Karpas-422 (cell line): Measurements from ENCODE around the gene DLG1. TPM values are rescaled to one million over a fixed set of nuclear protein-coding genes. Genes with fewer than 3 reads are reported as not detected.
A peak's percentile ranks its signal among the peaks of the same experiment; 100 is the strongest.

Experiments used
- DNase-seq: peaks from one replicate; pipeline ENCODE4 v3.0.0-alpha.2; 2015
- H2AFZ ChIP-seq: fragments of 200-600 bp; sonication (generic); 2 replicates; pipeline ENCODE4 v1.6.1; 2014; ENCODE audit warnings: antibody characterized with exemption, low read length, mixed read lengths
- H3K27ac ChIP-seq: fragments of 200-600 bp; sonication (generic); 2 replicates; pipeline ENCODE4 v1.5.1; 2014; ENCODE audit warnings: mild to moderate bottlenecking, low read length, moderate library complexity
- H3K27me3 ChIP-seq: fragments of 200-600 bp; sonication (generic); 2 replicates; pipeline ENCODE4 v1.6.1; 2014; ENCODE audit warnings: low read length, mixed read lengths
- H3K36me3 ChIP-seq: fragments of 200-600 bp; sonication (generic); 2 replicates; pipeline ENCODE4 v1.6.1; 2014; ENCODE audit warnings: low read length, mixed read lengths; ENCODE audit not compliant: insufficient read depth
- H3K4me1 ChIP-seq: fragments of 200-600 bp; sonication (generic); 2 replicates; pipeline ENCODE4 v1.6.1; 2014; ENCODE audit warnings: mild to moderate bottlenecking, low read length, mixed read lengths
- H3K4me2 ChIP-seq: fragments of 200-600 bp; sonication (generic); 2 replicates; pipeline ENCODE4 v1.6.1; 2014; ENCODE audit warnings: low read length, low read depth, mild to moderate bottlenecking; ENCODE audit not compliant: poor library complexity, severe bottlenecking
- H3K4me3 ChIP-seq: fragments of 200-600 bp; sonication (generic); 2 replicates; pipeline ENCODE4 v1.5.1; 2014; ENCODE audit warnings: mild to moderate bottlenecking, antibody characterized with exemption, low read length, mixed read lengths
- H3K79me2 ChIP-seq: fragments of 200-600 bp; sonication (generic); 2 replicates; pipeline ENCODE4 v1.6.1; 2014; ENCODE audit warnings: mild to moderate bottlenecking, low read length, mixed read lengths
- H3K9ac ChIP-seq: fragments of 200-600 bp; sonication (generic); 2 replicates; pipeline ENCODE4 v1.6.0; 2014; ENCODE audit warnings: low read length
- H3K9me2 ChIP-seq: fragments of 200-600 bp; sonication (generic), shearing (Covaris generic); replicated peaks from 2 replicates; pipeline ENCODE4 v1.6.0; 2014; ENCODE audit warnings: mild to moderate bottlenecking, low read length, moderate library complexity; ENCODE audit not compliant: insufficient read depth
- H3K9me3 ChIP-seq: fragments of 300-700, 200-600 bp; sonication (generic); 2 replicates; pipeline ENCODE4 v1.6.1; 2014; ENCODE audit warnings: low read length, mixed read lengths
- H4K20me1 ChIP-seq: fragments of 200-600 bp; sonication (generic); 2 replicates; pipeline ENCODE4 v1.6.1; 2014; ENCODE audit warnings: mild to moderate bottlenecking, antibody characterized with exemption, low read length, low read depth; ENCODE audit not compliant: insufficient read depth
- total RNA-seq: library from RNA; depleted of rRNA; stranded (reverse); fragments of >200 nt; shearing (Covaris generic); gene quantifications from 2 replicates; pipeline ENCODE4 v1.2.3, GENCODE V29; 2014; ENCODE audit warnings: low replicate concordance

The DLG1 gene
- total RNA-seq, 1 experiment from 2014 or later = 92.6 TPM

DNA sequence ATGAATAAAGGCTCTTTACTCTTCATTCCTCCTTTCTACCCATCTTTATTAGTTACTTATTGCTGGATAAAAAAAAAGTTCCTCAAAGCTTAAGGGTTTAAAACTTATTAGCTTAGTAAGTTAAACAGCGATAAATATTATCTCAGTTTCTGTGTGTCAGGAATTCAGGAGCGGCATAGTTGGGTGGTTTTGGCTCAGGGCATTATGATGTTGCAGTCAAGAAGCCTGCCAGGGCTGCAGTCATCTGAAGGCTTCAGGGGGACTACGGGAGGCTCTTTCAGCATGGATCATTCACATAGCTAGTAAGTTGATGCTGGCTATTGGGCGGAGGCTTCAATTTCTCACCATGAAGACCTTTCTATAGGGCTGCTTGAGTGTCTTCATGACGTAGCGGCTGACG is 1.9 kb upstream of the DLG1 start:
- Histone ChIP-seq H3K9me3 (no peaks in the 10 kb centered on the region), H3K79me2 (peaks cover 25% of the 10 kb centered on the region), H2AFZ (no peak overlapping the region), H3K27ac (no peak overlapping the region), H3K9me2 (no peaks in the 10 kb centered on the region), H4K20me1 (peaks cover 8% of the 10 kb centered on the region; the same call in 1 of the 2 replicates), H3K4me3 (no peak overlapping the region), H3K4me2 (no peak overlapping the region), H3K4me1 (peaks cover 30% of the 10 kb centered on the region), H3K9ac (no peak overlapping the region), H3K36me3 (peaks cover 9% of the 10 kb centered on the region; the same call in 1 of the 2 replicates), H3K27me3 (no peaks in the 10 kb centered on the region)
- no peak for DNase-seq

DNA sequence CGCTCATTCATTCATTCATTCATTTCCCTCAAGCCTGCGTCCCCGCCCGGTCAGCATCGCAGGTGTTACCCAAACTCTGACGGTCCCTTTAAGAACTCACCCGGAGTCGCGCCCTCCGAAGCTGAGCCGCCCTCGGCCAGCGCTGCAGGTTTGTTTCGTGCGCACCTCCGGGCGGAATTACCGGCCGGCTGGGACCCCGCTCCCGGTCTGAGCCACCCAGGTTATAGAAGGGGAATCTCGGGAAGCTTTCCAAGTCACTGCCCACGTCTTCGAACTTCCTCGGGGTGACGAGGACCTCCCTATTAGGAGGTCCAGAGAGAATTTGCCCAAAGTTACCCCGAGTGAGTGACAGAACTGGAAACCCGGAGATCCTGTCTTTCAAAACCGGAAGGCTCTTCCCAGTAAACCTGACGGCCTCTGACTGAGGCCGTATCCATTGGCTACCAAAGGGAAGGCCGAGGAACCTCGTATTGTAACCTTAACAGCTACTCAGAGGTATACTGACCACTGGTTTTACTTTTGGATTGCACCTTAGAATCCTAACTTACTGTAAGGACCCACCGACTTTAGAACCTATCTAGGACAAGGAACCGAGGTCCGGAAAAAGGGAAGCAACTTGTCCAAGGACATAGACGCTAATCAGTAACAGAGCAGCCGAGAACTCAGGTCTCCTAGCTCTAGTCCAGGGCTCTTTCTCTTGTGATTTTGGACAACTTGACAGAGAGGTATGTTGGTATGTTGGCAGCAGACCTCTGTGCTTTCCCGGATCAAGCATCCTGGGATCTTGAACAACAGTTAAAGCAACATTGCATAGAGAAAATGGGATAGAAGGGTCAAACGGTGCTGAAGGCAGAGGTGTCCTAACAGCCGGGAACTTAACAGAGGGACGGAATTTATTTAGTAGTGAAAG is 788 bp upstream of the DLG1 start:
- Histone ChIP-seq H3K9ac (peak overlapping the region; percentile 87), H3K36me3 (peaks cover 17% of the 10 kb centered on the region; the same call in 1 of the 2 replicates), H2AFZ (peak overlapping the region; percentile 99), H3K27me3 (no peaks in the 10 kb centered on the region), H3K79me2 (peaks cover 37% of the 10 kb centered on the region), H3K9me3 (no peaks in the 10 kb centered on the region), H3K4me1 (peaks cover 36% of the 10 kb centered on the region), H3K9me2 (no peaks in the 10 kb centered on the region), H3K27ac (no peak overlapping the region), H3K4me2 (peak overlapping the region; percentile 87), H4K20me1 (peaks cover 8% of the 10 kb centered on the region; the same call in 1 of the 2 replicates), H3K4me3 (peak overlapping the region; percentile 73)
- DNase-seq = no peak

DNA sequence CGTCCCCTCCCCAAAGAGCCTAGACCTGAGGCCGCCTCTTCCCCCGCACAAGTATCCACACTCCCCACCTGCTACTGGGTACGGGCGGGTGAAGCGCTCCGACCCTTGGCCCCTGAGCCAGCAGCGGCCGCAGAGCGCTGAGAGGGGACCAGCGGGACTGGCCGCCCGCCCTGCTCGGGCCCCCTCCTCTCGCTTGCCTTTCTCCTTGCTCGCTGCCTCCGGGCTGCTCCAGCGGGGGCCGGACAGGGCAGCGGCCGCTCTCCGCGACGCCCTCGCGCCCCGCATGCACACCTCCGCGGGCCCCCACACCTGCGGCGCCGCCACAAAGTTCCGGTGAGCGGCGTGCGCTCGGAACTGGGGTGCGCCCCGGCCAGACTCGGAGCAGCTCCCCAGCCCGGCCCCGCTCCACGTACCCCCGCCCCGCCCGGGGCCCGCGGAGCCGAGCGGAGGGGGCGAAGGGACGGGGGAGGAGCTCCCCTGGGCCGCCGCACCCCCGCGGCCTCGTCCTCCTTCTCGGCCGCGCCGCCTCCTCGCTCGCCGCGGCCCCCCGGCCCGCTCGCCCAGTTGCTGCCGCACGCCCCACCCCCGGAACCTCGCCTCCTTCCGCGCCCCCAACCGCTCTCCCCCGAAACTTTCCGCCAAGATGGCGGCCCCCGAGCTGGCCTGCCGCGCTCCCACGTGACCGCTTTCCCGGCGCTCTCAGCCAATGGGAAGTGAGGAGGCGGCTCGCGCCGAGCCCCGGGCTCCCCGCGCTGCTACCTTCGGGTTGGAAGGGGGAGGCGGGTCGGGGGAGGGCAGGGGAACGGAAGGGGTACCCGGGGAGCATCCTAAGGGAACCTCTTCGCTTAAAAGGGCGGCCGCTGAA is 704 bp downstream of the DLG1 start:
- H3K9me3 ChIP-seq = no peaks in the 10 kb centered on the region
- H4K20me1 ChIP-seq = peaks cover 8% of the 10 kb centered on the region; the same call in 1 of the 2 replicates
- H3K36me3 ChIP-seq = peaks cover 32% of the 10 kb centered on the region; the same call in 1 of the 2 replicates
- DNase-seq = peak; percentile 98
- H3K4me1 ChIP-seq = peaks cover 45% of the 10 kb centered on the region
- peak overlapping the region; percentile 87 for H3K9ac ChIP-seq
- H3K79me2 ChIP-seq = peaks cover 52% of the 10 kb centered on the region
- peak overlapping the region; percentile 73 for H3K4me3 ChIP-seq
- H3K27ac ChIP-seq = peak overlapping the region; percentile 63
- H3K9me2 ChIP-seq = no peaks in the 10 kb centered on the region
- H3K4me2 ChIP-seq = peak overlapping the region; percentile 87
- peak overlapping the region; percentile 99 for H2AFZ ChIP-seq
- no peaks in the 10 kb centered on the region for H3K27me3 ChIP-seq

DNA sequence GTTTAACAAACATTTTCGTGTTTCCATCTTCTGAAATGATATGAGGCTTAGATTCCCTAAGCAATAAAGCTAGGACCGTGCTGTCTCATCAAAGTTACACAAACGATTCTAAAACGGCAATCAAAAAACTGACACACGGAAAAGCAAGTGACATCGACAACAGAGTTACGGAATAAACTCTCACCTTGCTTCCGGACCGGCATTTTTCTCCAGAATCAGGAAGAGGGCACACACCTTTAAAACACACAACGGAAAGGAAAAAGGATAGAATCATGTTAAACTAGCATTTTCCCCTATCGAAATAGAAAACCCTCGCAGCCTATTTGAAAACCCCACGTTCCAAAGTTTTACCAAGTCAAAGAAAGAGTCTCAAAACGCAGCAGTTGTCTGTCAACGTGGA is 1.4 kb downstream of the DLG1 start:
- peaks cover 39% of the 10 kb centered on the region; the same call in 1 of the 2 replicates for H3K36me3 ChIP-seq
- no peak for DNase-seq
- H3K9me2 ChIP-seq = no peaks in the 10 kb centered on the region
- peaks cover 45% of the 10 kb centered on the region for H3K4me1 ChIP-seq
- H3K9me3 ChIP-seq = no peaks in the 10 kb centered on the region
- peaks cover 8% of the 10 kb centered on the region; the same call in 1 of the 2 replicates for H4K20me1 ChIP-seq
- H3K27me3 ChIP-seq = no peaks in the 10 kb centered on the region
- H3K4me3 ChIP-seq = peak overlapping the region; percentile 73
- peak overlapping the region; percentile 87 for H3K9ac ChIP-seq
- peaks cover 59% of the 10 kb centered on the region for H3K79me2 ChIP-seq
- peak overlapping the region; percentile 87 for H3K4me2 ChIP-seq
- H2AFZ ChIP-seq = no peak overlapping the region
- H3K27ac ChIP-seq = peak overlapping the region; percentile 63

DNA sequence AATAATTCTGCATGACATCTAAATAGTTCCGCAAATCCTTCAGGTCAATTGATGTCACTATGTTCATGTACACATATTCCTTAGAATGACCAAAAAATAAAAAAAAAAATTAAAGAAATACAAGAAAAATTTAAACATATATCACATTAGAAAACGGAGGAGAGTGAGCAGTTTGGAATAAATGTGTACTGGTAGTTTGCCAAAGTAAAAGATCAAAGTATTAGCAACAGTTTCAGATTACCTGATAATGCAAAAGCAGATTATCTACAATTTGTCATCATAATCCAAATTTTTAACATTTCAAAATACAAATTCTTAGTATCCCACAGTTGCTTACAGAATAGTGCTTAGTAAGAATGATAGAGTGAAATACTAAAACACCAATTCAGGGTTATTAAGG is 1.9 kb downstream of the DLG1 start:
- Histone ChIP-seq H2AFZ (no peak overlapping the region), H3K4me3 (peak overlapping the region; percentile 73), H3K9me2 (no peaks in the 10 kb centered on the region), H3K27ac (peak overlapping the region; percentile 63), H3K4me1 (peaks cover 45% of the 10 kb centered on the region), H3K4me2 (peak overlapping the region; percentile 87), H3K36me3 (peaks cover 43% of the 10 kb centered on the region; the same call in 1 of the 2 replicates), H3K9ac (peak overlapping the region; percentile 87), H3K27me3 (no peaks in the 10 kb centered on the region), H3K9me3 (no peaks in the 10 kb centered on the region), H3K79me2 (peaks cover 63% of the 10 kb centered on the region), H4K20me1 (peaks cover 8% of the 10 kb centered on the region; the same call in 1 of the 2 replicates)
- no peak for DNase-seq

DNA sequence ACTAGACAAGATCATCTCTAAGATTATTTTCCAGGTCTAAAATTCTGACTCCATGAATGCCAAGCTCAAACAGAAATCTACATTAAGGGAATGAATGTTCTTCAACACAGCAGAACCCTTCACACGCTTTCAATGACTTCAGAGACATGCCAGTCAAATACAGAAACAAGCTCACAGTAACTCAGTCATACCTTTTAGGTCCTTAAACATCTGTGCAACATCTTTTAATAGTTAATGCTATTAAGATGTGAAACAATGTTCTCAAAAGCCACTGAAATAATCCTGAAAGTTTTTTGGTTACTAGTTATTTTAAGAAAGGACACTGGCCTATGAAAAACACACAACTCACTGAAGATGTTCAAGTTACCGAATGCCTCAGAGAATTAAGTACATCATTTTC is 2.5 kb downstream of the DLG1 start:
- peak overlapping the region; percentile 63; the same call in 1 of the 2 replicates for H3K27ac ChIP-seq
- peak overlapping the region; percentile 73 for H3K4me3 ChIP-seq
- H3K36me3 ChIP-seq = peaks cover 50% of the 10 kb centered on the region; the same call in 1 of the 2 replicates
- no peaks in the 10 kb centered on the region for H3K9me2 ChIP-seq
- DNase-seq = no peak
- H3K4me1 ChIP-seq = peaks cover 45% of the 10 kb centered on the region
- peak overlapping the region; percentile 87 for H3K4me2 ChIP-seq
- peaks cover 8% of the 10 kb centered on the region; the same call in 1 of the 2 replicates for H4K20me1 ChIP-seq
- H2AFZ ChIP-seq = no peak overlapping the region
- H3K79me2 ChIP-seq = peaks cover 70% of the 10 kb centered on the region
- H3K9ac ChIP-seq = 0 out of 2 replicates have a peak overlapping the region, but pooled peaks have one; percentile 25
- no peaks in the 10 kb centered on the region for H3K27me3 ChIP-seq
- no peaks in the 10 kb centered on the region for H3K9me3 ChIP-seq

DNA sequence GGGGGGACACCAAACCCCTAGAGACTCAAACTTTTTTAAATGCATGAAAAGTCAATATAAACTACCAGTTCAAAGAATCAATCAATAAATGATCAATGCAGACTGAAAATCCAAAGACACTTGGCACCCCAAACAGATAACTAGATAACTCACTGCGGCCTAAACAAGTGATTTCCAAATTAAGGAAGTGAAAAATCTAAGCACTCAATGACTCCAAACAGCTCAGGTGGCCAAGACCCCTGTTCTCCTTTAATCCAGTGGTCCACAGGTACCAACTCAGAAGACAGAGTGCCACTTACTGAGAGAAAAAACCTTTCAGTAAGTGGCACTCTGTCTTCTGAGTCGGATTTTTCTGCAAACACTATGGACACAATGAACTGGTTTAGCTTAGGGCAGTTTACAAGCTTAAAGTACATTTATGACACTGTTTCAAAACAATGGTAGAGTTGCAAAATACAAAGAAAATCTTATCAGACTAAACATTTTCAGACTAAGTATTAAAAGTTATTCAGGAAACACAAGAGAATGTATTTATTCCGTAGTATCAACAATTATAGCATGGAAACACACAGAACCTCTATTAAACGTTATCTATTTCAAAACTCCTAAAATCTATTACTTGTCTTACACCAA is 4.7 kb downstream of the DLG1 start:
- Histone ChIP-seq H3K4me2 (peak overlapping the region; percentile 11), H3K9me2 (no peaks in the 10 kb centered on the region), H3K9ac (no peak overlapping the region), H4K20me1 (peaks cover 8% of the 10 kb centered on the region; the same call in 1 of the 2 replicates), H3K27ac (no peak overlapping the region), H2AFZ (no peak overlapping the region), H3K4me3 (no peak overlapping the region), H3K9me3 (no peaks in the 10 kb centered on the region), H3K79me2 (peaks cover 91% of the 10 kb centered on the region), H3K27me3 (no peaks in the 10 kb centered on the region), H3K4me1 (peaks cover 35% of the 10 kb centered on the region), H3K36me3 (peaks cover 66% of the 10 kb centered on the region)
- no peak for DNase-seq
